Keratinocyte (primary cell): ENCODE results near the gene LRRTM1. TPM values are rescaled to one million over a fixed set of nuclear protein-coding genes. Genes with fewer than 3 reads are reported as not detected.

Experiments
- DNase-seq: peaks from one replicate; pipeline ENCODE4 v3.0.0-alpha.2; 2011; ENCODE audit warnings: low read depth, missing footprints, low spot score
- FAIRE-seq: peaks from 2 replicates; lab custom pipeline; 2011; peaks lifted over from hg19 to GRCh38; lab: Jason Lieb, UNC
- H2AFZ ChIP-seq: 2 replicates; pipeline ENCODE4 v1.6.0; 2012; ENCODE audit warnings: low read length, control low read depth, inconsistent platforms; ENCODE audit not compliant: control insufficient read depth
- H3K27ac ChIP-seq: 2 replicates; pipeline ENCODE4 v1.5.1; 2011; ENCODE audit warnings: low read length; ENCODE audit not compliant: control insufficient read depth, insufficient read depth
- H3K27me3 ChIP-seq: 3 replicates; pipeline ENCODE4 v1.6.0; 2011; ENCODE audit warnings: low read length; ENCODE audit not compliant: control insufficient read depth, insufficient read depth; ENCODE audit errors: extremely low read depth
- H3K36me3 ChIP-seq, 2 experiments: 2 replicates in 1 of 2; 3 replicates in 1 of 2; pipeline ENCODE4 v1.5.1; 2011; ENCODE audit warnings: low read length in 2 of 2, mild to moderate bottlenecking in 1 of 2; ENCODE audit not compliant: control insufficient read depth in 2 of 2, insufficient read depth in 2 of 2; ENCODE audit errors: extremely low read depth in 1 of 2
- H3K4me1 ChIP-seq: 3 replicates; pipeline ENCODE4 v1.5.1; 2011; ENCODE audit warnings: low read length; ENCODE audit not compliant: control insufficient read depth, insufficient read depth; ENCODE audit errors: extremely low read depth
- H3K4me2 ChIP-seq: 3 replicates; pipeline ENCODE4 v1.6.0; 2011; ENCODE audit warnings: low read depth, low read length; ENCODE audit not compliant: control insufficient read depth, insufficient read depth; ENCODE audit errors: extremely low read depth
- H3K4me3 ChIP-seq, 3 experiments: fragments of 200-600 bp in 1 of 3; sonication (generic) in 1 of 3; 2 replicates in 2 of 3; 3 replicates in 1 of 3; pipeline ENCODE4 v1.5.1; 2011 to 2016; ENCODE audit warnings: low read length in 3 of 3, mild to moderate bottlenecking in 3 of 3, control low read depth in 2 of 3, inconsistent platforms in 1 of 3, low read depth in 1 of 3, mixed read lengths in 1 of 3, mixed run types in 1 of 3, moderate library complexity in 1 of 3; ENCODE audit not compliant: control insufficient read depth in 2 of 3, insufficient read depth in 2 of 3; ENCODE audit errors: extremely low read depth in 1 of 3
- H3K79me2 ChIP-seq: 2 replicates; pipeline ENCODE4 v1.6.0; 2012; ENCODE audit warnings: low read length; ENCODE audit not compliant: control insufficient read depth, insufficient read depth
- H3K9ac ChIP-seq: 3 replicates; pipeline ENCODE4 v1.6.0; 2011; ENCODE audit warnings: low read length; ENCODE audit not compliant: control insufficient read depth, insufficient read depth; ENCODE audit errors: extremely low read depth
- H3K9me1 ChIP-seq: 3 replicates; pipeline ENCODE4 v1.6.0; 2011; ENCODE audit warnings: low read length; ENCODE audit not compliant: control insufficient read depth, insufficient read depth; ENCODE audit errors: extremely low read depth
- H3K9me3 ChIP-seq: 2 replicates; pipeline ENCODE4 v1.5.1; 2012; ENCODE audit warnings: low read depth, low read length; ENCODE audit not compliant: control insufficient read depth
- H4K20me1 ChIP-seq: 3 replicates; pipeline ENCODE4 v1.6.0; 2011; ENCODE audit warnings: low read length; ENCODE audit not compliant: control insufficient read depth, insufficient read depth; ENCODE audit errors: extremely low read depth
- EZH2 ChIP-seq: IDR thresholded peaks from one replicate; pipeline ENCODE4 v1.6.1; 2012; ENCODE audit warnings: inconsistent platforms, mild to moderate bottlenecking, low read length, moderate library complexity
- dilution Hi-C: fragments of 300-500 bp; cut with MboI; formaldehyde crosslinking; loops from one replicate; pipeline ENCODE4 v1.7.0; 2020; ENCODE audit warnings: low sequenced_read_pairs; ENCODE audit not compliant: extremely low pct_ligation_motif_present
- polyA plus RNA-seq, 5 experiments: library from polyadenylated mRNA; depleted of rRNA in 3 of 5; stranded (reverse) in 3 of 5; stranded (forward) in 1 of 5; unstranded in 1 of 5; fragments of >200 nt; gene quantifications; 1 replicate in 1 of 5; 2 replicates in 3 of 5; 3 replicates in 1 of 5; pipeline versions ENCODE4 v1.2.1 to v1.2.3, GENCODE V29; 2011 to 2012; ENCODE audit warnings: missing spikeins in 2 of 5, low read depth in 1 of 5, low replicate concordance in 1 of 5
- TF ChIP-seq, protein P1 (sequence below), 3 experiments: IDR thresholded peaks in 1 of 3; conservative IDR thresholded peaks in 1 of 3; optimal IDR thresholded peaks in 1 of 3; 2 replicates in 2 of 3; 3 replicates in 1 of 3; pipeline versions ENCODE3 to v1.5.1; 2011; ENCODE audit warnings: low read length in 3 of 3, mild to moderate bottlenecking in 3 of 3, moderate library complexity in 2 of 3, control low read depth in 1 of 3, inconsistent platforms in 1 of 3; ENCODE audit not compliant: insufficient read depth in 2 of 3; ENCODE audit errors: extremely low read depth in 1 of 3

LRRTM1 gene
- polyA plus RNA-seq, 1 donor (not counting 4 experiments of a cell fraction or from before 2014, with no cell fraction given) = not detected

DNA sequence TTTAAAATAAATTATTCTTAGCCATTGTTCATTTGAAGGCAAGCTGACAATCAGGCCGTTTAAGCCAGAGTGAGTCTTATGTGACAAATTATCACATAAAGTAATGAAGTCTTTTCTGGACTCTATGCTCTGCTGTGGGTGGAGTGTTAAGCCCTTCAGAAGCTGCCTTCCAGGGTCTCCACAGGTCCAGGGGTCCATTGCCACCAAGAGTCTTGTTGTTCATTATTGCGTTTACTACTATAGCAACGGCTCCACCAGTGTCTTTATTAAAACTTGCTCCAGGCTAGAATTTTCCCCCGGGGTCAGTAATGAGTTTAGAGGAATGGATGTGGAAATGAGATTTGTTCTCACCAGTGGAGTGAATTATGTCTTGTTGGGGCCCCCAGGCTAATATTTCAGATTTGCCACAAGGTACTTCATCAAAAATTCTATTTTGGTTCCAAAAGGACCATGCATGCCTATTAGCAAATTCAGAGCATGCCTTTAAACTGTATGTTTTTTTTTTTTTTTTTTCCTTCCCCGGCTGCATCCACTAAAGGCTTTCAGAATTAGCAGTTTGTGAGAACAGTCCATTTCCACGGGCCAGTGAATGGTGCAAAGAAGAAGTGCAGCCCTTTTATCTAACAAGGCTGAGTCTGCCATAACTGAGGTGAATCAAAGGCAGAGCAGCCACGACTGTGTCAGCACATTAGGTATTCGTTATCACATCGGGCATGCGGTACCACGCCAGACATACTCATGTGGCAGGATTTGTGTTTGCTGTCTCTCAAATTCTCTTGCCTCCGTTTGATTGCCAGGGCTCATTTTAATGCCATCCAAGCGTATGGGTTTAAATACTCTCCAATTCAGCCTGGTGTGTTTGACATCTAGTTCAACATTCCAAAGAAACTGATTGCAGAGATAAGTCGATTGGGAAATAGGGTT, 26.2 kb upstream of the LRRTM1 start:
- no peaks in the 10 kb centered on the region for H3K4me1 ChIP-seq
- H3K9ac ChIP-seq = no peak overlapping the region
- H3K4me2 ChIP-seq = no peak overlapping the region
- DNase-seq (no peak), FAIRE-seq (no peak)
- H3K27ac ChIP-seq = no peak overlapping the region
- no peak overlapping the region for H2AFZ ChIP-seq
- TF ChIP-seq, protein P1, sequence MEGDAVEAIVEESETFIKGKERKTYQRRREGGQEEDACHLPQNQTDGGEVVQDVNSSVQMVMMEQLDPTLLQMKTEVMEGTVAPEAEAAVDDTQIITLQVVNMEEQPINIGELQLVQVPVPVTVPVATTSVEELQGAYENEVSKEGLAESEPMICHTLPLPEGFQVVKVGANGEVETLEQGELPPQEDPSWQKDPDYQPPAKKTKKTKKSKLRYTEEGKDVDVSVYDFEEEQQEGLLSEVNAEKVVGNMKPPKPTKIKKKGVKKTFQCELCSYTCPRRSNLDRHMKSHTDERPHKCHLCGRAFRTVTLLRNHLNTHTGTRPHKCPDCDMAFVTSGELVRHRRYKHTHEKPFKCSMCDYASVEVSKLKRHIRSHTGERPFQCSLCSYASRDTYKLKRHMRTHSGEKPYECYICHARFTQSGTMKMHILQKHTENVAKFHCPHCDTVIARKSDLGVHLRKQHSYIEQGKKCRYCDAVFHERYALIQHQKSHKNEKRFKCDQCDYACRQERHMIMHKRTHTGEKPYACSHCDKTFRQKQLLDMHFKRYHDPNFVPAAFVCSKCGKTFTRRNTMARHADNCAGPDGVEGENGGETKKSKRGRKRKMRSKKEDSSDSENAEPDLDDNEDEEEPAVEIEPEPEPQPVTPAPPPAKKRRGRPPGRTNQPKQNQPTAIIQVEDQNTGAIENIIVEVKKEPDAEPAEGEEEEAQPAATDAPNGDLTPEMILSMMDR (optimal IDR thresholded peaks at IDR 0.05 in 1 of 3, IDR thresholded peaks at IDR 0.05 in 1 of 3, conservative IDR thresholded peaks at IDR 0.05 in 1 of 3; ENCODE audit: extremely low read depth in 1 of 3, insufficient read depth in 2 of 3, low read length in 3 of 3) = no peak
- TF ChIP-seq EZH2 = no peak
- no peaks in the 10 kb centered on the region for H4K20me1 ChIP-seq
- no peak overlapping the region for H3K4me3 ChIP-seq
- dilution Hi-C loops = no loop called here
- H3K27me3 ChIP-seq = no peaks in the 10 kb centered on the region
- H3K9me1 ChIP-seq = no peaks in the 10 kb centered on the region
- no peaks in the 10 kb centered on the region for H3K36me3 ChIP-seq
- H3K9me3 ChIP-seq = no peaks in the 10 kb centered on the region
- no peaks in the 10 kb centered on the region for H3K79me2 ChIP-seq

DNA sequence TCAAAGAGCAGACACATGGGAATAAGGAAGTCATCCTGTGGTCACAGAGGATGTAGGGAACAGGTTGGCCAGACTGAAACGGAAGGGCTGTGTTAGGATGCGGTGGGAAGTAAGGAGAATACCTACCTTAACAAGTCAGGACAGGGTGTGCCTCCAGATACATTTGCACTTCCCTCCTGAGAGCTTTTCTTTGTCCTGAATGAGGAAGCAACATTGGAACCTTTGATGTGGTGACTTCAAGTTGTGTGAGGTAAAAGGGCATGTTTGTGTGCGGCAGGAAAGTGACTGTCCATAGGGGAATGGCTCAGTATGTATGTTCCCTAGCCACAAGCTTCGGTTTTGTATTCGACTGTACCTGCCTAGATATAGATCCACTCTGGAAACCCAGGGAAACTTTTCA, 24.9 kb upstream of the LRRTM1 start:
- no peaks in the 10 kb centered on the region for H3K9me3 ChIP-seq
- no peak for DNase-seq
- H4K20me1 ChIP-seq = no peaks in the 10 kb centered on the region
- H3K4me3 ChIP-seq = no peak overlapping the region
- H3K4me2 ChIP-seq = no peak overlapping the region
- TF ChIP-seq EZH2 = no peak
- TF ChIP-seq, protein P1 (optimal IDR thresholded peaks at IDR 0.05 in 1 of 3, IDR thresholded peaks at IDR 0.05 in 1 of 3, conservative IDR thresholded peaks at IDR 0.05 in 1 of 3; ENCODE audit: extremely low read depth in 1 of 3, insufficient read depth in 2 of 3, low read length in 3 of 3) = no peak
- H3K9me1 ChIP-seq = no peaks in the 10 kb centered on the region
- no peak overlapping the region for H3K9ac ChIP-seq
- no peak overlapping the region for H2AFZ ChIP-seq
- no peaks in the 10 kb centered on the region for H3K36me3 ChIP-seq
- H3K4me1 ChIP-seq = no peaks in the 10 kb centered on the region
- no peak overlapping the region for H3K27ac ChIP-seq
- dilution Hi-C loops = no loop called here
- no peak for FAIRE-seq
- H3K27me3 ChIP-seq = no peaks in the 10 kb centered on the region
- no peaks in the 10 kb centered on the region for H3K79me2 ChIP-seq
